Tongue (tissue), 2 donors: ENCODE results near the gene HEATR3. TPM values are rescaled to one million over a fixed set of nuclear protein-coding genes. Genes with fewer than 3 reads are reported as not detected.
A peak's percentile ranks its signal among the peaks of the same experiment; 100 is the strongest.

Source experiments
- DNase-seq: peaks from one replicate; pipeline ENCODE4 v3.0.0-alpha.2; 2015
- total RNA-seq: library from RNA; depleted of rRNA; stranded (reverse); fragments of >200 nt; gene quantifications from one replicate; pipeline ENCODE4 v1.2.3, GENCODE V29; 2014

HEATR3 gene
- total RNA-seq, 1 donor from 2014 or later, result 20.2 TPM

- DNase-seq, result no peak
Measured at GRCh38 chr16:50056226-50056625, 9.5 kb upstream of the HEATR3 start.

GRCh38 chr16:50058091-50058771 lies 7.5 kb upstream of the HEATR3 start:
- DNase-seq, result no peak

GRCh38 chr16:50059111-50059510 lies 6.7 kb upstream of the HEATR3 start:
- no peak for DNase-seq

GRCh38 chr16:50059669-50060068 lies 6.1 kb upstream of the HEATR3 start:
- no peak for DNase-seq

GRCh38 chr16:50061326-50061725 lies 4.4 kb upstream of the HEATR3 start:
- no peak for DNase-seq

GRCh38 chr16:50065241-50065623 lies 538 bp upstream of the HEATR3 start:
- DNase-seq, result no peak

- DNase-seq, result no peak
Measured at GRCh38 chr16:50066482-50067289, 916 bp downstream of the HEATR3 start.

GRCh38 chr16:50067290-50067853 lies 1.6 kb downstream of the HEATR3 start:
- peak; percentile 59 for DNase-seq

GRCh38 chr16:50068550-50068949 lies 2.8 kb downstream of the HEATR3 start:
- no peak for DNase-seq

- no peak for DNase-seq
Measured at GRCh38 chr16:50069060-50069459, 3.3 kb downstream of the HEATR3 start.

GRCh38 chr16:50071075-50071671 lies 5.4 kb downstream of the HEATR3 start:
- no peak for DNase-seq

- no peak for DNase-seq
Measured at GRCh38 chr16:50072730-50073129, 7.0 kb downstream of the HEATR3 start.

GRCh38 chr16:50079397-50080140 lies 13.8 kb downstream of the HEATR3 start:
- DNase-seq, result no peak

GRCh38 chr16:50081428-50082018 lies 15.8 kb downstream of the HEATR3 start:
- DNase-seq, result no peak

- no peak for DNase-seq
Measured at GRCh38 chr16:50083996-50084395, 18.2 kb downstream of the HEATR3 start.

- no peak for DNase-seq
Measured at GRCh38 chr16:50086176-50086575, 20.4 kb downstream of the HEATR3 start.

GRCh38 chr16:50088302-50088701 lies 22.5 kb downstream of the HEATR3 start:
- no peak for DNase-seq

- no peak for DNase-seq
Measured at GRCh38 chr16:50092891-50093290, 27.1 kb downstream of the HEATR3 start.

GRCh38 chr16:50093607-50094539 lies 28.1 kb downstream of the HEATR3 start:
- DNase-seq, result peak; percentile 20

GRCh38 chr16:50096791-50097190 lies 31.0 kb downstream of the HEATR3 start:
- no peak for DNase-seq
